GM23338 (cell line): ENCODE measurements around the gene ZDHHC16.

ENCODE experiments used
- CREB1 ChIP-seq: fragments of 250-450 bp; sonication (Bioruptor Pico); IDR thresholded peaks from 2 replicates; pipeline ENCODE4 v1.5.0; 2020; ENCODE audit warnings: low read depth, mild to moderate bottlenecking, moderate library complexity
- CTCF ChIP-seq, 2 experiments: fragments of 200-600 bp in 1 of 2; sonication (generic) in 1 of 2; conservative IDR thresholded peaks; 2 replicates each; pipeline versions ENCODE4 v1.5.1 to v1.6.1; 2016 to 2017; ENCODE audit warnings: antibody characterized with exemption in 2 of 2, low read depth in 2 of 2, mild to moderate bottlenecking in 2 of 2, moderate library complexity in 1 of 2
- EZH2 ChIP-seq: fragments of 200-600 bp; sonication (generic); IDR thresholded peaks from one replicate; pipeline ENCODE4 v1.8.0; 2017; ENCODE audit warnings: antibody characterized with exemption, mild to moderate bottlenecking, low read depth; ENCODE audit not compliant: unreplicated experiment
- EZH2phosphoT487 ChIP-seq: fragments of 200-600 bp; sonication (generic); IDR thresholded peaks from one replicate; pipeline ENCODE4 v1.8.1; 2018; ENCODE audit warnings: antibody characterized with exemption; ENCODE audit not compliant: unreplicated experiment
- JUNB ChIP-seq: IDR thresholded peaks from one replicate; pipeline ENCODE4 v1.6.1; 2016; ENCODE audit warnings: antibody characterized with exemption; ENCODE audit not compliant: unreplicated experiment
- NANOG ChIP-seq: IDR thresholded peaks from 2 replicates; pipeline ENCODE4 v1.6.1; 2016; ENCODE audit warnings: antibody characterized with exemption, borderline replicate concordance
- POLR2AphosphoS5 ChIP-seq: IDR thresholded peaks from 2 replicates; pipeline ENCODE4 v1.6.1; 2016; ENCODE audit warnings: antibody characterized with exemption, low read depth
- REST ChIP-seq: IDR thresholded peaks from one replicate; pipeline ENCODE4 v1.6.1; 2018; ENCODE audit warnings: antibody characterized with exemption; ENCODE audit not compliant: unreplicated experiment
- ZNF114 ChIP-seq: fragments of 250-450 bp; sonication (Bioruptor Pico); IDR thresholded peaks from 2 replicates; pipeline ENCODE4 v1.5.0; 2020; ENCODE audit warnings: mild to moderate bottlenecking, moderate library complexity

DNA sequence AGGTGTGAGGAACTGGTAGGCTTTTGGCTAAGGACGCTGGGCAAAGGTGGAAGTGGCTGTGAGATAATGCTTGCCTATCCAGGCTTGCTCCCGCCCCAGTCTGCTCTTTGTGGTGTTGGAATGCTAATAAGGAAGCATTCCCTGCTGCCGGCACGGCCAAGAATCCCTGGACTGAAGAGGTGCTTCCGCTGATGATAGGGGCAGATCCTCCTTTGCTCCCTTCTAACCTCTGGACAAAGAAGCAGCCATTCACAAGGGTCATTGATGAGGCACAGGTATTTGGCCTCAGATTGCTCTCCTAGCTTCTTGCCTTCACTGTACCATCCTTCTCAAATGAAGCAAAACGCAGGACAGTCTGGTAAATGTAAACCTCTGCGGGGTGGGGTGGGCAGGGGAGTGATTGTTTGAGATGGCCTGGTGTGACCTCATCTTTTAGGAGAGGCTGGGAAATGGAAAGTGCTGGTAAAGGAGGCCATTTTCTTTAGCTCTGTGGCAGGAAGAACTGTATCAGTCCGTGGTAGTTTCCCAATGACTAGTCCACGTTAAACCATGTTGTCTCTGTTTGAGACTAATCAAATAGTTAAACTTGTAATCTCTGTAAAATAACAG lies 18.3 kb upstream of the ZDHHC16 start:
- no peak for TF ChIP-seq CTCF (conservative IDR thresholded peaks at IDR 0.05; ENCODE audit: low read depth in 2 of 2)
- TF ChIP-seq EZH2 = no peak
- TF ChIP-seq EZH2phosphoT487 = no peak
- no peak; the same call in none of the 2 replicates for TF ChIP-seq POLR2AphosphoS5
- TF ChIP-seq CREB1 (CRISPR knock-in tag) = no peak
- no peak for TF ChIP-seq REST
- TF ChIP-seq ZNF114 (CRISPR knock-in tag) = no peak
- no peak for TF ChIP-seq NANOG
- TF ChIP-seq JUNB = no peak
